GM18873 (cell line): ENCODE data around the gene PLCL1.

Experiments used
- ATAC-seq: cut with Tn5 transposase; IDR thresholded peaks from one replicate; pipeline ENCODE4 v1.9.1; 2021; ENCODE audit warnings: mild to moderate bottlenecking, moderate library complexity, moderate number of reproducible peaks; ENCODE audit not compliant: unreplicated experiment, low FRiP score

PLCL1 gene

GRCh38 chr2:198044777-198045176 lies 240.4 kb downstream of the PLCL1 start:
- no peak for ATAC-seq

- ATAC-seq = no peak
These were observed 240.8 kb downstream of the PLCL1 start for GRCh38 chr2:198045227-198045626.

GRCh38 chr2:198052741-198053140 lies 248.3 kb downstream of the PLCL1 start:
- no peak for ATAC-seq

- no peak for ATAC-seq
These were observed 248.8 kb downstream of the PLCL1 start for GRCh38 chr2:198053148-198053547.

GRCh38 chr2:198053776-198054175 lies 249.4 kb downstream of the PLCL1 start:
- ATAC-seq = no peak

- no peak for ATAC-seq
These were observed 249.9 kb downstream of the PLCL1 start for GRCh38 chr2:198054299-198054698.

GRCh38 chr2:198055716-198056115 lies 251.3 kb downstream of the PLCL1 start:
- no peak for ATAC-seq

GRCh38 chr2:198056836-198057235 lies 252.4 kb downstream of the PLCL1 start:
- ATAC-seq = no peak

- no peak for ATAC-seq
These were observed 255.4 kb downstream of the PLCL1 start for GRCh38 chr2:198059800-198060199.

- no peak for ATAC-seq
These were observed 255.9 kb downstream of the PLCL1 start for GRCh38 chr2:198060277-198060676.

GRCh38 chr2:198062826-198063225 lies 258.4 kb downstream of the PLCL1 start:
- no peak for ATAC-seq

- no peak for ATAC-seq
These were observed 258.8 kb downstream of the PLCL1 start for GRCh38 chr2:198063242-198063641.

- ATAC-seq = no peak
These were observed 260.9 kb downstream of the PLCL1 start for GRCh38 chr2:198065322-198065721.

GRCh38 chr2:198066597-198066996 lies 262.2 kb downstream of the PLCL1 start:
- no peak for ATAC-seq

- no peak for ATAC-seq
These were observed 268.3 kb downstream of the PLCL1 start for GRCh38 chr2:198072655-198073054.

GRCh38 chr2:198073253-198073652 lies 268.9 kb downstream of the PLCL1 start:
- no peak for ATAC-seq

- no peak for ATAC-seq
These were observed 273.1 kb downstream of the PLCL1 start for GRCh38 chr2:198077477-198077876.

GRCh38 chr2:198080879-198081765 lies 276.7 kb downstream of the PLCL1 start:
- ATAC-seq = no peak

- ATAC-seq = no peak
These were observed 279.8 kb downstream of the PLCL1 start for GRCh38 chr2:198084156-198084555.

GRCh38 chr2:198096002-198096401 lies 291.6 kb downstream of the PLCL1 start:
- ATAC-seq = no peak

GRCh38 chr2:198096965-198097364 lies 292.6 kb downstream of the PLCL1 start:
- ATAC-seq = no peak

- no peak for ATAC-seq
These were observed 293.2 kb downstream of the PLCL1 start for GRCh38 chr2:198097630-198098029.
